ENCODE data around the gene CAMK2N1.

Gene CAMK2N1

GRCh38 chr1:20477348-20478056, 8.5 kb downstream of the CAMK2N1 start:
- no peak for DNase-seq

- DNase-seq, result no peak
These were observed 9.6 kb downstream of the CAMK2N1 start for GRCh38 chr1:20476265-20477038.

DNA sequence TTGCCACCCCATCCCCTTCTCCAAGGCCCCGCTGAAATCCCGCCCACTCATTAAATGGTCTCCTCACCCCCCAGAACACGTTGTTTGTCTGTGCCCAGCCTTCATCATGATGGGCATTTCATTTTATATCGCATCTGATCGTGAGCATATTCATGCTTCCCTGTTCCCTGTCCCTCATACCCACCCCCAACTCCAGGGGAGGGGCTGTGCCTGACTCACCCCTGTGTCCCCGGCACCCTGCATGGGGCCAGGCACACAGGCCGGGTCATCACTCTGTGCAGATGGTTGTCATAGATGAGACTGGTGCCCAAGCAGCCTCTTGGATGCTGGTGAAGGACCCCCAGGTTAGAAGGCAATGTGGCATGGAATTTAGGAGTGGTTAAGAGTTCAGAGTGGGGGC, 11.0 kb downstream of the CAMK2N1 start:
- no peak for DNase-seq

DNA sequence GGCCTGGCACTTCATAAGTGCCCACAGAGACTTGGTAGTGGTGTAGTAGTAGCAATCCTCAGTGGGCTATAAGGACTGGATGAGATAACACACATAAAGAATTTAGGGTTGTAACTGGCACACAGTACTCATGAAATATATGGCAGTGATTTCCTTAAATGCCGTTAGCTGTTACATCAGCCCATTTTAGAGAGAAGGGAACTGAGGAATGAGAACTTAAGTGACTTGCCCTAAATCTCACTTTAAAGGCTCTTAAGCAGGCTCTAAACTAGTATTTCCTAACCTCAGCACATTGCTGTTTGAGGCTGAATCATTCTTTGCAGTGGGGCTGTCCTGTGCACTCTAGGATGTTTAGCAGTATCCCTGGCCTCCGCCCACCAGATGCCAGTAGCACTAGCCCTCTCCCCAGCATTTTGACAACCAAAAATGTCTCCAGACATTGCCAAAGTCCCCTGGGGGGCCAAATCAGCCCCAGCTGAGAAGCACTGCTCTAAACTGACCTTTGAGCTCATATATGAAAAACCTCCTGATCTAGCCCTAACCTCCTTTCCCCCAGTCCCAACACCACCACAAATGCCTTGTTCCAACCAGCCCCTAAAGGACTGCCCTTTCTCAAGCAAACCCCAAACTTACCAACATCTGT, 11.6 kb downstream of the CAMK2N1 start:
- no peak for DNase-seq

DNA sequence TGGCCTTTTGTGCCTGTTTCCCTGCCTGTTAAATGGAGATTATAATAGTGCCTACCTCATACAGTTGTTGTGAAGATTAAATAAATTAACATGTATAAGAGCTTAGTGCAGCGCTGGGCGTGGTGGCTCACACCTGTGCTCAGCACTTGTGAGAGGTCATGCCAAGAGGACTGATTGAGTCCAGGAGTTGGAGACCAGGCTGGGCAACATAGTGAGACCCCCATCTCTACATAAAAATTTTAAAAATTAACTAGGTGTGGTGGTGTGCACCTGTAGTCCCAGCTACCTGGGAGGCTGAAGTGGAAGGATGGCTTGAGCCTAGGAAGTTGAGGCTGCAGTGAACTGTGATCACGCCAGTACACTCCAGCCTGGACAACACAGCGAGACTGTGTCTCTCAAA, 12.1 kb downstream of the CAMK2N1 start:
- DNase-seq, result no peak

DNA sequence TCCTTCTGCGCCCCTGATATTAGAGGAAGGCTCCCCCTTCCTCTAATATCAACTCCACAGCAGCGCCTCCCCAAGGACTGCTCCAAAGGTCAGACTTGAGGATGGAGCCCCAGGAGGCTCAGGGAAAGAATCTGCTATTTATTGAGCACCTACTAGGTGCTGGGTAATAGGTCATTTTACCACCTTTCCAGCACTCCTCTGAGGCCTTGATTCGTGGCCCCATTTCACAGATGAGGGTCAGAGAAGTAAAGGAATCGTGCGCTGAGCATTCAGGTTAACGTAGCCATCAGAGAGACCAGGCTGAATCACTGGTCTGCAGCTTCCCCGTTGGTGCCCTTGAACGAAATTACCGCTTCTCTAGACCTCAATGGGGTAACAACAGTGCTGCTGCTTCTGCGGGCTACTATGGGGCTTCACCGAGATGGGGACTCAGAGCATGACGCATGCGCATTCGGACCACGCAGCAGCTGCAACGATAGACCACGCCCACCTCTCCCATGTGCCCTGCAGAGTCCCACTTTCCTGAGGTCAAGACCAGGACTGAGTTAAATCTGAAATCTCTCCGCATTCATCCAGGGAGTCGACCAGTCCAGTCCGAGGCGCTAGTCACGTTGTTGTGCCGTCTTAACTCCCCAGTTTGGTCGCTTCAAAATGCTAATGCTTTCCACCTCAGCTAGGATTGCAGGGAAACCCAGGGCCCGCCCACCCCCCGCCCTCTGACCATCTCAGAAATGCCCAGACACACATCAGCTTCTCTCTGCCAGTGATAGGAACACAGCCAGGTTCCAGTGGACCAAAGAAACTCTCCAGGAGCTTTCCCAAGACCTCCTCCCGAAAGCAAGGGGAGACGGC, 12.9 kb downstream of the CAMK2N1 start:
- no peak for DNase-seq

DNA sequence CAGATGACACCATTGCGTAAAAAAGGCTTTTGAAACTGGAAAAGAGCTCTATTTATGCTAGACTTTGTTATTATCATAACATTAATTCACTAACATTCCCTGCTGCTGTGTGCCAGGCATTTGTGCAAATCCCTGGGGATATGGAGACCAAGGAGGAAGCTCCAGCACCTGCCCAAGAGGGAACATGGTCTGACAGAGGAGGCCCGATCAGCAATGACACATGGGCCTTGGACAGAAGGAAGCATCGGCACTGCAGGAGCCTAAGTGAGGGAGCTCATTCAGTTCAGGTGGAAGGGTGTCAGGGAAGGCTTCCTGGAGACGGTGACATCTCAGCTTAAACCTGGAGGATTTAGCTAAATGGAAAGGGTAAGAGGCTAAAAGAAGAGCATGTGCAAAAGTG, 13.9 kb downstream of the CAMK2N1 start:
- DNase-seq, result no peak

- DNase-seq, result no peak
These were observed 15.8 kb downstream of the CAMK2N1 start for GRCh38 chr1:20470194-20470593.

DNA sequence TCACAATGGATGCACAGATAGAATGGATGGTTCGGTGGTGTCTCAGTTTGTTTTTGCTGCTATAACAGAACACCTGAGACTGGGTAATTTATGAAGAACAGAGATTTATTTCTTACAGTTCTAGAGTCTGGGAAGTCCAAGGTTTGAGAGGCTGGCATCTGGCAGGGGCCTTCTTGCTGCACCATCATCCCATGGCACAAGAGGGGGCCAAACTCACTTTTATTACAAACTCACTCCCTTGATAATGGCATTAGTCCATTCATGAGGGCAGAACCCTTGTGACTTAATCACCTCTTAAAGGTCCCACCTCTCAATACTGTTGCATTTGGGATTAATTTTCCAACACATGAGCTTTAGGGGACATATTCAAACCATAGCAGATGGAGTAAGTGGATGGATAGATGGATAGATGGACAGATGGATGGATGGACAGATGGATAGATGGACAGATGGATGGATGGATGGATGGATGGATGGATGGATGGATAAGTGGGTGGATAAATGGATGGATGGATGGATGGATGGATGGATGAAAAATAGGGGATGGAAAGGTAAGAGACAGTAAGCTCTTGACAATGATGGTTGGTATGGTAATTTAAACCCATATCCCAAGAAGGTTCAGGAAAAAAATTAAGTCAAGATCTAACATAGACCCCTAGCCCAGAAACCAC, 16.5 kb downstream of the CAMK2N1 start:
- no peak for DNase-seq

- no peak for DNase-seq
These were observed 19.7 kb downstream of the CAMK2N1 start for GRCh38 chr1:20466273-20466672.

DNA sequence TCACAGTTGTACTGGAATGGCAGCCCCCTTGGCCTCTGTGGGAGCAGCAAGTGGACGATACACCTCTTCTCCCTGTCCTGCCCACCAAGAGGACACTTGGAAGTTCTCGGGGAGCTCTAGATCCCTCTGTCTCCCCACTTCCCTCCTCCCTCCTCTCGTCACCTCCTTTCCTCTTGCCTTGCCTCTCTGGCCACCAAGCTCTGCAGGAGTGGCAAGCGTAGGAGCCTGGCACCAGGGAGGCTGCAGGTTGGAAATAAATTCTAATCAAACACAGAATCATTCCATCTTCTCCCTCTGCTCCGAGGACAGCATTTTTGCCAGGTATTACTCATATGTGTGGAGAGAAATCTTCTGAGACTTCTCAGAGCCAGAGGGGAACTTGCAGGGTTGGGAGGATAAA, 20.8 kb downstream of the CAMK2N1 start:
- DNase-seq, result no peak

GRCh38 chr1:20463502-20463901, 22.5 kb downstream of the CAMK2N1 start:
- no peak for DNase-seq

- DNase-seq, result no peak
These were observed 23.6 kb downstream of the CAMK2N1 start for GRCh38 chr1:20462397-20462796.

DNA sequence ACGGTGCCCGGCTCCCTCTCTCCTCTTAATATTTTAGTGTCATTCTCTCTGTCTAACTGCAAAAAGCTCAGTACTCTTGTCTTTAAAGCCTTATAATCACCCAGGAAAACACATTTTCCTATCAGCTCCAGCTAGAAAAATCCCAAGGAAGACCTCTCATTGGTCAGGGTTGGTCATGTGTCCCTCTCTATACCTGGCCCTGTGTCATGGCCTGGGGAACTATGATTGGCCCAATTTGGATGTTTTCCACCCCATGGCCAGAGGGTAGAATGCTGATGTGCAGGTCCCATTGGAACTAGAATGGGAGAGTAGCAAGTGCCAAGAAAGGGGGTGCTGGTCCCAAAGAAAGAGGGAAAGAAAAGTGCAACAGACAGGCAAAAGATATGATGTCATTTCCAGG, 27.3 kb downstream of the CAMK2N1 start:
- DNase-seq, result no peak

DNA sequence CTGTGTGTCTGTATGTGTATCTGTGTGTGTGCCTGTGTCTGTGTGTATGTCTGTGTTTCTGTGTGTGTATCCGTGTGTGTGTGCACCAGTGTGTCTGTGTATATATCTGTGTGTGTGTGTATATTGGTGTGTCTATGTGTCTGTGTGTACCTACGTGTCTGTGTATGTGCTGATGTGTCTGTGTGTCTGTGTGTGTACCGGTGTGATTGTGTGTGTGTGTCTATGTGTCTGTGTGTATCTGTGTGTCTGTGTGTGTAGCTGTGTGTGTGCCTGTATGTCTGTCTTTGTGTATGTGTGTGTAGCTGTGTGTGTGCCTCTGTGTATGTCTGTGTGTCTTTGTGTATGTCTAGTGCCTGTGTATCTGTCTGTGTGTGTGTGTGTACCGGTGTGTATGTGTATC, 32.0 kb downstream of the CAMK2N1 start:
- no peak for DNase-seq

GRCh38 chr1:20449735-20450311, 36.2 kb downstream of the CAMK2N1 start:
- DNase-seq, result no peak

- DNase-seq, result no peak
These were observed 37.3 kb downstream of the CAMK2N1 start for GRCh38 chr1:20448671-20449071.

GRCh38 chr1:20447794-20448193, 38.2 kb downstream of the CAMK2N1 start:
- no peak for DNase-seq

DNA sequence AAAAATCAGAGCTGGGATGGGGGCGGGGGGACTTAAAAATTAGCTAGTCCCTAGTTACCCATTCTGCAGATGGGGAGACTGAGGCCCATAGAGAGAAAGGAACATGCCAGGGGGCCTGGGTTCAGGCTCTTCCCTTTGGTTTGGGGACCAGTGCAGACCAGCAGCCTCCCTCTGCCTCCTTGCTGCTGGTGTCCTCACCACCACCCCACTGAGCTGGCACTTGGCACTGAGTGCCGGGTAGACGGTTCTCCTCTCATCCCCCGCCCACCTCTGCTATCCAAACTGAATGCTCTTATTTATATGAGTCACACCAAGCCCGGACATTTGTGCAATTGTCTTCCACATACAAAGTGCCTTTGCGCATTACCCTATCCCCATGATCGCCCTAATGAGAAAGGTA, 39.2 kb downstream of the CAMK2N1 start:
- DNase-seq, result no peak

GRCh38 chr1:20445956-20446355, 40.1 kb downstream of the CAMK2N1 start:
- no peak for DNase-seq

DNA sequence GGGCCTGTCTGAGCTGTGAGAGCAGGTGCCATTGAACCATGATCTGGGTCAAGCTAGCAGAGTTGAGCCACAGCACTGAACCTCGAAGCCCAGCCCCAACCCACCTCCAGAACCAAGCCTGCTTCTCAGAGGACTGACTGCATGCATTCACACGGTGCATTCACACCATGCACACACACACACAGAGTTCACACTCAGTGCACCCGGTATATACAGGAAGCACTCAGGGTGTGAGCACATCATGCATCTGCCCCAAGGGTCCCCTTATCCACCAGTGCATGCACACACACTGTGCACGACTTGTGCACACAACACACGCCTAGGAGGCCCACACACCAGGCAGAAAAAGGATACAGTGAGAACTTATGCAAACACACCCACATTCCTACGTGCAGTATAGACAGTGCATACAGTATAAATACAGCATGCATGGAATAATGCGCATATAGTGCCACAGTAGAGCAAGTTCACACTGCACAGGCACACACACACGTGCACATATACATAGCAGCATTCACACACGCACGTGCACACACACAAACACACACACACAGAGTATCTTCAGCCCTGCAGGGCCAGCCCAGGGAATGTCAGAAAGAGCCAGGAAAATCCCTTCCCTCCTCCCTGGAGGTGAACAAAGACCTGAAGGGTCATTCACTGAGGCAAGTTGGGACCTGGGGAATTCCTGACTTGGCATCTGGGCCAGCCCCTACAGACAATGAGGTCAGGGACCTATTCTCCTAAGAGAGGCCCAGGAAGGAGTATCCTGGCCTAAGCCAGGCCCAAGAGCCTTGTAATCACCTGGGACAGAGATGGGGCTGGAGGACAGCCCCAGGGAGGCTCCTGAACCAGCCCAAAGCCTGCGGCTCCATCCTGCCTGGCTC, 42.1 kb downstream of the CAMK2N1 start:
- DNase-seq, result no peak

All from NCI-H748 treated with DMSO at 0.1 percent for 48 hours (cell line).